H1 (cell line): ENCODE data around the gene CCDC196. TPM values are rescaled to one million over a fixed set of nuclear protein-coding genes. Genes with fewer than 3 reads are reported as not detected.

Experiments
- CTCF ChIA-PET: fragments of 300-600 bp; sonication (Branson Sonifier 250); formaldehyde crosslinking; loops from one replicate; lab custom pipeline; 2021; ENCODE audit not compliant: partially characterized antibody; lab: Charles Lee
- POLR2A ChIA-PET: fragments of 300-600 bp; sonication (Branson Sonifier 250); formaldehyde crosslinking; loops from one replicate; lab custom pipeline; 2021; ENCODE audit warnings: inconsistent platforms; ENCODE audit not compliant: partially characterized antibody; lab: Charles Lee
- DNase-seq, 2 experiments: peaks; one replicate each; pipeline versions ENCODE4 v3.0.0 to v3.0.0-alpha.2; 2010 to 2022; ENCODE audit warnings: low spot score in 2 of 2, low read depth in 1 of 2, mixed read lengths in 1 of 2
- FAIRE-seq: peaks from 2 replicates; lab custom pipeline; 2011; peaks lifted over from hg19 to GRCh38; lab: Jason Lieb, UNC
- H2AFZ ChIP-seq: 2 replicates; pipeline ENCODE4 v1.8.1; 2012; ENCODE audit warnings: low read length, inconsistent platforms
- H2AK5ac ChIP-seq: 2 replicates; pipeline ENCODE4 v1.6.1; 2013; ENCODE audit warnings: low read depth, low read length
- H2BK120ac ChIP-seq: replicated peaks from 2 replicates; pipeline ENCODE3; 2013; ENCODE audit warnings: low read depth, low read length, inconsistent platforms
- H2BK12ac ChIP-seq: 2 replicates; pipeline ENCODE4 v1.6.1; 2013; ENCODE audit warnings: low read depth, low read length
- H2BK15ac ChIP-seq: 2 replicates; pipeline ENCODE4 v1.6.1; 2013; ENCODE audit warnings: low read length
- H2BK20ac ChIP-seq: 2 replicates; pipeline ENCODE4 v1.6.1; 2013; ENCODE audit warnings: low read length
- H2BK5ac ChIP-seq: 2 replicates; pipeline ENCODE4 v1.6.1; 2013; ENCODE audit warnings: low read depth, low read length
- H3K14ac ChIP-seq: 2 replicates; pipeline ENCODE4 v1.6.1; 2013; ENCODE audit warnings: inconsistent platforms; ENCODE audit not compliant: insufficient read length
- H3K18ac ChIP-seq: 2 replicates; pipeline ENCODE4 v1.6.1; 2013; ENCODE audit warnings: low read length; ENCODE audit errors: extremely low read depth
- H3K23ac ChIP-seq: 2 replicates; pipeline ENCODE4 v1.6.1; 2013; ENCODE audit warnings: inconsistent platforms; ENCODE audit not compliant: insufficient read length
- H3K23me2 ChIP-seq: 2 replicates; pipeline ENCODE4 v1.6.1; 2013; ENCODE audit warnings: low read depth, low read length
- H3K27ac ChIP-seq: 2 replicates; pipeline ENCODE4 v1.6.1; 2011; ENCODE audit warnings: low read depth, low read length, inconsistent platforms
- H3K27me3 ChIP-seq, 4 experiments: replicated peaks in 1 of 4; 1 replicate in 1 of 4; 2 replicates in 3 of 4; pipeline versions ENCODE4 v1.6.1 to v1.8.1; 2011 to 2013; ENCODE audit warnings: low read length in 3 of 4, mild to moderate bottlenecking in 3 of 4, inconsistent platforms in 2 of 4, mixed read lengths in 2 of 4, moderate library complexity in 1 of 4; ENCODE audit not compliant: control insufficient read depth in 3 of 4, insufficient read depth in 3 of 4; ENCODE audit errors: extremely low read depth in 1 of 4
- H3K36me3 ChIP-seq, 4 experiments: 2 replicates each; pipeline versions ENCODE4 v1.6.1 to v1.8.1; 2011 to 2013; ENCODE audit warnings: mild to moderate bottlenecking in 4 of 4, low read length in 3 of 4, moderate library complexity in 2 of 4, control low read depth in 1 of 4, inconsistent platforms in 1 of 4; ENCODE audit not compliant: insufficient read depth in 4 of 4, control insufficient read depth in 2 of 4
- H3K4ac ChIP-seq: replicated peaks from 2 replicates; pipeline ENCODE3; 2013; ENCODE audit warnings: low read length, low read depth, mixed read lengths, inconsistent platforms; ENCODE audit not compliant: insufficient read length
- H3K4me1 ChIP-seq, 4 experiments: replicated peaks in 1 of 4; 1 replicate in 1 of 4; 2 replicates in 3 of 4; pipeline versions ENCODE4 v1.6.1 to v1.8.1; 2011 to 2013; ENCODE audit warnings: low read length in 3 of 4, inconsistent platforms in 2 of 4, mixed read lengths in 1 of 4; ENCODE audit not compliant: insufficient read depth in 4 of 4, control insufficient read depth in 3 of 4
- H3K4me2 ChIP-seq, 2 experiments: 2 replicates each; pipeline versions ENCODE4 v1.6.1 to v1.8.1; 2011 to 2013; ENCODE audit warnings: low read depth in 2 of 2, low read length in 2 of 2, control low read depth in 1 of 2, inconsistent platforms in 1 of 2, mild to moderate bottlenecking in 1 of 2; ENCODE audit not compliant: insufficient read depth in 1 of 2
- H3K4me3 ChIP-seq, 4 experiments: fragments of 200-600, 300-600 bp in 1 of 4; sonication (generic), shearing (Covaris generic), sonication (Bioruptor Twin) in 1 of 4; 2 replicates each; pipeline versions ENCODE4 v1.5.1 to v1.8.1; 2011 to 2016; ENCODE audit warnings: low read length in 4 of 4, low read depth in 3 of 4, control low read depth in 2 of 4, inconsistent platforms in 2 of 4, mild to moderate bottlenecking in 2 of 4, mixed read lengths in 1 of 4, moderate library complexity in 1 of 4; ENCODE audit not compliant: insufficient read depth in 2 of 4; ENCODE audit errors: extremely low read depth in 1 of 4
- H3K56ac ChIP-seq: replicated peaks from 2 replicates; pipeline ENCODE3; 2013; ENCODE audit warnings: low read depth, mild to moderate bottlenecking, mixed read lengths, low read length, inconsistent platforms; ENCODE audit not compliant: insufficient read length
- H3K79me1 ChIP-seq: 2 replicates; pipeline ENCODE4 v1.6.1; 2013; ENCODE audit warnings: low read depth, low read length, control low read depth
- H3K79me2 ChIP-seq, 2 experiments: 2 replicates each; pipeline versions ENCODE4 v1.6.1 to v1.8.1; 2012 to 2013; ENCODE audit warnings: low read length in 2 of 2, mild to moderate bottlenecking in 2 of 2, inconsistent platforms in 1 of 2; ENCODE audit not compliant: insufficient read depth in 2 of 2, control insufficient read depth in 1 of 2
- H3K9ac ChIP-seq, 4 experiments: replicated peaks in 1 of 4; 1 replicate in 1 of 4; 2 replicates in 3 of 4; pipeline versions ENCODE4 v1.6.1 to v1.8.1; 2011 to 2013; ENCODE audit warnings: low read depth in 3 of 4, low read length in 3 of 4, control low read depth in 2 of 4, mild to moderate bottlenecking in 2 of 4, moderate library complexity in 2 of 4, inconsistent platforms in 1 of 4; ENCODE audit errors: extremely low read depth in 1 of 4
- H3K9me3 ChIP-seq, 2 experiments: 2 replicates each; pipeline versions ENCODE4 v1.6.1 to v1.8.1; 2012 to 2013; ENCODE audit warnings: mild to moderate bottlenecking in 2 of 2, moderate library complexity in 2 of 2, control low read depth in 1 of 2, inconsistent platforms in 1 of 2, low read depth in 1 of 2, low read length in 1 of 2, mixed read lengths in 1 of 2; ENCODE audit not compliant: insufficient read depth in 2 of 2
- H4K20me1 ChIP-seq, 2 experiments: replicated peaks in 1 of 2; 2 replicates each; pipeline versions ENCODE3 to v1.8.1; 2011 to 2013; ENCODE audit warnings: inconsistent platforms in 2 of 2, low read length in 2 of 2, mild to moderate bottlenecking in 1 of 2; ENCODE audit not compliant: insufficient read depth in 2 of 2, control insufficient read depth in 1 of 2
- H4K5ac ChIP-seq: 2 replicates; pipeline ENCODE4 v1.6.1; 2013; ENCODE audit warnings: low read length, low read depth, mixed read lengths, inconsistent platforms; ENCODE audit not compliant: insufficient read length
- H4K8ac ChIP-seq: 2 replicates; pipeline ENCODE4 v1.8.0; 2013; ENCODE audit warnings: mild to moderate bottlenecking, moderate library complexity, low read length, inconsistent platforms; ENCODE audit not compliant: insufficient read depth; ENCODE audit errors: extremely low read depth
- H4K91ac ChIP-seq: replicated peaks from 2 replicates; pipeline ENCODE3; 2013; ENCODE audit warnings: low read length, mixed read lengths, inconsistent platforms; ENCODE audit not compliant: insufficient read length
- CHD1 ChIP-seq: IDR thresholded peaks from 2 replicates; pipeline ENCODE4 v1.6.1; 2012; ENCODE audit warnings: low read depth, low read length, improper control_type of control experiment
- CREB1 ChIP-seq: IDR thresholded peaks from 2 replicates; pipeline ENCODE4 v1.6.1; 2012; ENCODE audit warnings: inconsistent platforms
- KDM4A ChIP-seq: IDR thresholded peaks from one replicate; pipeline ENCODE4 v1.7.1; 2012; ENCODE audit warnings: low read depth, mild to moderate bottlenecking, moderate library complexity, low read length, inconsistent platforms; ENCODE audit not compliant: severe bottlenecking
- KDM5A ChIP-seq: fragments of 200-600 bp; IDR thresholded peaks from 2 replicates; pipeline ENCODE4 v1.7.1; 2012; ENCODE audit warnings: mild to moderate bottlenecking, low read length, inconsistent platforms, mixed read lengths
- RFX5 ChIP-seq: IDR thresholded peaks from 2 replicates; pipeline ENCODE4 v1.6.1; 2011; ENCODE audit warnings: low read depth, low read length, improper control_type of control experiment, borderline replicate concordance
- RXRA ChIP-seq: IDR thresholded peaks from 2 replicates; pipeline ENCODE4 v1.6.1; 2011; ENCODE audit warnings: low read depth, mild to moderate bottlenecking, low read length, moderate library complexity; ENCODE audit not compliant: insufficient read depth
- SIN3A ChIP-seq, 2 experiments: IDR thresholded peaks in 1 of 2; conservative IDR thresholded peaks in 1 of 2; 2 replicates each; pipeline ENCODE4 v1.6.1; 2011 to 2012; ENCODE audit warnings: low read length in 2 of 2, improper control_type of control experiment in 1 of 2, low read depth in 1 of 2, mild to moderate bottlenecking in 1 of 2
- SP4 ChIP-seq: IDR thresholded peaks from 2 replicates; pipeline ENCODE4 v1.6.1; 2012; ENCODE audit warnings: low read length, inconsistent platforms
- TAF1 ChIP-seq: IDR thresholded peaks from 2 replicates; pipeline ENCODE4 v1.6.1; 2011; ENCODE audit warnings: mild to moderate bottlenecking, low read depth, low read length
- WGBS, 2 experiments: shearing (Covaris generic) in 1 of 2; methylation state at CpG; one replicate each; pipeline versions ENCODE4 v1.1.6 to v1.1.7; 2013 to 2015; ENCODE audit warnings: low lambda C conversion rate in 2 of 2, mixed read lengths in 2 of 2, inconsistent platforms in 1 of 2, low coverage in 1 of 2, missing lambda C conversion rate in 1 of 2; ENCODE audit not compliant: insufficient replicate concordance in 2 of 2, insufficient coverage in 1 of 2, insufficient read length in 1 of 2; ENCODE audit errors: extremely low coverage in 1 of 2, missing lambda C conversion rate in 1 of 2; 5-methylcytosine and 5-hydroxymethylcytosine counted together
- polyA plus RNA-seq, 7 experiments: library from polyadenylated mRNA; depleted of rRNA in 3 of 7; stranded (reverse) in 5 of 7; unstranded in 2 of 7; fragments of >200 nt in 5 of 7; fragments of 200-250 nt in 2 of 7; gene quantifications; 1 replicate in 5 of 7; 2 replicates in 1 of 7; 4 replicates in 1 of 7; pipeline versions ENCODE4 v1.2.1 to v1.2.3, GENCODE V29; 2011 to 2013; ENCODE audit warnings: missing spikeins in 2 of 7, mixed read lengths in 2 of 7
- total RNA-seq: library from RNA; stranded (reverse); fragmentation: NEBNext Ultra II Directional; extraction: Animal tissue kit (Norgen Biotek cat#: 25700); gene quantifications from 2 replicates; pipeline ENCODE4 v1.2.1, GENCODE V29; 2021
- TF ChIP-seq, protein P1 (sequence below): IDR thresholded peaks from 2 replicates; pipeline ENCODE4 v1.6.1; 2012; ENCODE audit warnings: inconsistent platforms
- TF ChIP-seq, protein P2 (sequence below): IDR thresholded peaks from 2 replicates; pipeline ENCODE4 v1.6.1; 2011; ENCODE audit warnings: low read depth, mild to moderate bottlenecking, low read length; ENCODE audit not compliant: insufficient read depth

The CCDC196 gene
- total and polyA plus RNA-seq, 2 of the 8 experiments (the other 6 are each of a cell fraction or from before 2014, with no cell fraction given), result not detected

DNA sequence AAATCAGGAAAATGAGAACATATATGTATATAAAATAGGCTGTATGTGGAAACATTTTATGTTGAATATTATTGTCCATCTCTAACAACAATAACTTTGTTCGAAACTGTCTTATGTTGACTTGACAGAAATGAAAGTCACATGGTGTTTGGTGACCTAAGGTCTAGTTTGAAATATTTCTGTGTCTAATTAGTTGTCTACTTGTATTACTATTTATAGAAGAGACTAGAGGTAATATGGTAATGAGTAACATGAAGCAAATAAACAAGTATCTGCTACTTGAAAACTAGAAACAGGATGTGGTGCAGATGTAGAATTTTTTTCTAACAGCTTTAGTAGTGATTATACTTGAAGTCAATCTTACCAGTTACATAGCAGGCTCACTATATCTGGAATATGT, 25.7 kb downstream of the CCDC196 start:
- TF ChIP-seq CREB1 (no peak), SIN3A (conservative IDR thresholded peaks at IDR 0.05 in 1 of 2, IDR thresholded peaks at IDR 0.05 in 1 of 2; ENCODE audit: low read depth in 1 of 2, low read length in 2 of 2) (no peak), RXRA (no peak), TAF1 (no peak), RFX5 (no peak), KDM5A (no peak), CHD1 (no peak), SP4 (no peak), KDM4A (no peak)
- TF ChIP-seq, protein P1, sequence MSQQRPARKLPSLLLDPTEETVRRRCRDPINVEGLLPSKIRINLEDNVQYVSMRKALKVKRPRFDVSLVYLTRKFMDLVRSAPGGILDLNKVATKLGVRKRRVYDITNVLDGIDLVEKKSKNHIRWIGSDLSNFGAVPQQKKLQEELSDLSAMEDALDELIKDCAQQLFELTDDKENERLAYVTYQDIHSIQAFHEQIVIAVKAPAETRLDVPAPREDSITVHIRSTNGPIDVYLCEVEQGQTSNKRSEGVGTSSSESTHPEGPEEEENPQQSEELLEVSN, result no peak
- TF ChIP-seq, protein P2, sequence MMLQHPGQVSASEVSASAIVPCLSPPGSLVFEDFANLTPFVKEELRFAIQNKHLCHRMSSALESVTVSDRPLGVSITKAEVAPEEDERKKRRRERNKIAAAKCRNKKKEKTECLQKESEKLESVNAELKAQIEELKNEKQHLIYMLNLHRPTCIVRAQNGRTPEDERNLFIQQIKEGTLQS, result no peak
- Histone ChIP-seq H4K20me1 (peaks cover 3 to 4% of the 10 kb centered on the region in 2 experiments), H2BK20ac (no peak overlapping the region), H3K23ac (no peak overlapping the region), H4K91ac (no peak overlapping the region), H3K4me3 (no peak overlapping the region), H3K4me2 (no peak overlapping the region), H3K27me3 (peaks cover 0 to 11% (median 5%) of the 10 kb centered on the region in 4 experiments; a peak in 4 of 7 replicates), H3K27ac (no peak overlapping the region), H2BK12ac (no peak overlapping the region), H3K23me2 (peaks cover 13% of the 10 kb centered on the region), H3K14ac (no peak overlapping the region), H3K9me3 (no peaks in the 10 kb centered on the region), H3K56ac (no peak overlapping the region), H3K36me3 (no peaks in the 10 kb centered on the region), H3K9ac (no peak overlapping the region), H2BK15ac (no peak overlapping the region), H4K5ac (no peak overlapping the region), H2BK5ac (no peak overlapping the region), H4K8ac (no peak overlapping the region), H3K79me1 (no peaks in the 10 kb centered on the region), H2AK5ac (no peak overlapping the region), H3K79me2 (peaks cover 0 to 68% of the 10 kb centered on the region in 2 experiments), H3K18ac (no peak overlapping the region), H2BK120ac (no peak overlapping the region), H3K4ac (no peak overlapping the region), H2AFZ (no peak overlapping the region), H3K4me1 (peaks cover 0 to 3% (median 0%) of the 10 kb centered on the region in 4 experiments; a peak in 2 of 7 replicates)
- 93% methylated on average over 1 of the region's 1 CpG; no CpG with 5 or more reads in 1 of the 2 experiments for WGBS, 2 experiments
- FAIRE-seq, result no peak
- no peak for DNase-seq
- ChIA-PET CTCF (no interaction called here), POLR2A (no interaction called here)
